ENCODE data around the gene SLC22A12.

DNA sequence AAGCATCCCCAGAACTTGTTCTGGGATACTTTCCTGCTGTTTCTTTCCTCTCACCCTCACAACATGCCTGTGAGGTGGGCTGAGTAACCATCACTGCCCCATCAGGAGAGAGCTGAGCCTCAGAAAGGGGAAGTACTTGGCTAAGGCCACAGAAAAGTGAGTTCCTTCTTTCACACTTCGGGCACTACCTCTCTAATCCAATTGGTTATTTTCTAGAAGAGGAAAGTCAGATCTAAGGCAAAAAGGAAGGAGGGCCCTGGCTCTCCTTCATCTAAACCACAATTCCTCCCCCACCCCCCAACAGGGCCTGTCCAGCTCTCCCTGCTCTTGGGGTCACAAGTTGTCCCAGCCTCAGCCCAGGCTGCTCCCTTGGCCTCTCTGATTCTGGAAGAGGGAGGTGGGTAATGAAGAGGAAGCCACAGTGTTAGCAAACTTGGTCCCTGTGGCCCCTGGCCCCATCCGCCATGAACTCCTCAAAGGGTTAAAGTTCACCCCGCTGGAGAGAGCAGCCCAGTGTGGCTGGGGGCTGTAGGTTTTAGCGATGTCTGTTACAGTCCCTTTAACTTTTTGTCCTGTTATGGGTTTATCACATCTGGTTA lies 34.0 kb downstream of the SLC22A12 start:
- TF ChIP-seq YY1 (IDR thresholded peaks at IDR 0.05; ENCODE audit: low read depth) (no peak), POLR2AphosphoS5 (IDR thresholded peaks at IDR 0.05; ENCODE audit: low read depth, low read length) (no peak), SIN3A (IDR thresholded peaks at IDR 0.05; ENCODE audit: borderline replicate concordance, low read depth, low read length) (no peak), CTCF (IDR thresholded peaks at IDR 0.05) (no peak), TAF1 (IDR thresholded peaks at IDR 0.05; ENCODE audit: borderline replicate concordance, low read depth, low read length) (no peak), MEF2A (IDR thresholded peaks at IDR 0.05; ENCODE audit: borderline replicate concordance, low read depth) (no peak)
- TF ChIP-seq, protein P1, sequence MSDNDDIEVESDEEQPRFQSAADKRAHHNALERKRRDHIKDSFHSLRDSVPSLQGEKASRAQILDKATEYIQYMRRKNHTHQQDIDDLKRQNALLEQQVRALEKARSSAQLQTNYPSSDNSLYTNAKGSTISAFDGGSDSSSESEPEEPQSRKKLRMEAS (IDR thresholded peaks at IDR 0.05; ENCODE audit: low read depth): no peak
- TF ChIP-seq, protein P2, sequence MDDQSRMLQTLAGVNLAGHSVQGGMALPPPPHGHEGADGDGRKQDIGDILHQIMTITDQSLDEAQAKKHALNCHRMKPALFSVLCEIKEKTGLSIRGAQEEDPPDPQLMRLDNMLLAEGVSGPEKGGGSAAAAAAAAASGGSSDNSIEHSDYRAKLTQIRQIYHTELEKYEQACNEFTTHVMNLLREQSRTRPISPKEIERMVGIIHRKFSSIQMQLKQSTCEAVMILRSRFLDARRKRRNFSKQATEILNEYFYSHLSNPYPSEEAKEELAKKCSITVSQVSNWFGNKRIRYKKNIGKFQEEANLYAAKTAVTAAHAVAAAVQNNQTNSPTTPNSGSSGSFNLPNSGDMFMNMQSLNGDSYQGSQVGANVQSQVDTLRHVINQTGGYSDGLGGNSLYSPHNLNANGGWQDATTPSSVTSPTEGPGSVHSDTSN (IDR thresholded peaks at IDR 0.05): no peak
